PC-3 (cell line): ENCODE measurements around the gene SYNGR3. TPM values are rescaled to one million over a fixed set of nuclear protein-coding genes. Genes with fewer than 3 reads are reported as not detected.

ENCODE experiments used
- ATAC-seq: fragments of 200-7000 bp; cut with Tn5 transposase; 2 replicates; pipeline ENCODE4 v1.9.1; 2020; ENCODE audit warnings: mild to moderate bottlenecking, moderate library complexity
- BruUV-seq: library from RNA; stranded (reverse); fragments of 400-500 nt; replicated peaks from 2 replicates; lab custom pipeline; 2021; lab: Mats Ljungman, UMichigan
- CTCF ChIA-PET: fragments of 300-600 bp; sonication (Branson Sonifier 250); formaldehyde crosslinking; loops from one replicate; lab custom pipeline; 2022; ENCODE audit warnings: antibody characterized with exemption; lab: Charles Lee
- POLR2A ChIA-PET: fragments of 300-600 bp; sonication (Branson Sonifier 250); formaldehyde crosslinking; loops from one replicate; lab custom pipeline; 2022; ENCODE audit warnings: antibody characterized with exemption; ENCODE audit not compliant: unreplicated experiment; lab: Charles Lee
- DNase-seq: peaks from one replicate; pipeline ENCODE4 v3.0.0-alpha.2; 2015
- H2AFZ ChIP-seq: fragments of 300-600 bp; sonication (generic); 2 replicates; pipeline ENCODE4 v1.6.0; 2016; ENCODE audit warnings: antibody characterized with exemption, low read length
- H3F3A ChIP-seq: fragments of 300-600 bp; sonication (generic); one replicate; pipeline ENCODE4 v1.6.0; 2017; ENCODE audit warnings: antibody characterized with exemption, low read length, control low read depth, mild to moderate bottlenecking; ENCODE audit not compliant: unreplicated experiment
- H3K27ac ChIP-seq: fragments of 300-600 bp; sonication (generic); 2 replicates; pipeline ENCODE4 v1.5.1; 2016; ENCODE audit warnings: mild to moderate bottlenecking, low read length
- H3K27me3 ChIP-seq: fragments of 300-600 bp; sonication (generic); 2 replicates; pipeline ENCODE4 v1.6.1; 2016; ENCODE audit warnings: low read length, mixed read lengths
- H3K36me3 ChIP-seq: fragments of 300-600 bp; sonication (generic); 2 replicates; pipeline ENCODE4 v1.6.1; 2016; ENCODE audit warnings: low read depth, mixed run types, low read length, mixed read lengths
- H3K4me1 ChIP-seq: fragments of 300-600 bp; sonication (generic); 2 replicates; pipeline ENCODE4 v1.5.1; 2016; ENCODE audit warnings: low read length; ENCODE audit not compliant: insufficient read depth
- H3K4me2 ChIP-seq: fragments of 300-600 bp; sonication (generic); 2 replicates; pipeline ENCODE4 v1.6.0; 2016; ENCODE audit warnings: low read length
- H3K4me3 ChIP-seq: fragments of 300-600 bp; sonication (generic); 2 replicates; pipeline ENCODE4 v1.5.1; 2016; ENCODE audit warnings: mild to moderate bottlenecking, low read length, mixed read lengths
- H3K79me2 ChIP-seq: fragments of 300-600 bp; sonication (generic); 2 replicates; pipeline ENCODE4 v1.6.1; 2017; ENCODE audit warnings: low read length, mixed read lengths
- H3K9ac ChIP-seq: fragments of 300-600 bp; sonication (generic); 2 replicates; pipeline ENCODE4 v1.6.0; 2016; ENCODE audit warnings: mild to moderate bottlenecking, low read length
- H3K9me2 ChIP-seq: fragments of 300-600 bp; sonication (generic); replicated peaks from 2 replicates; pipeline ENCODE4 v1.6.1; 2016; ENCODE audit warnings: mixed run types, low read length, mixed read lengths
- H3K9me3 ChIP-seq: fragments of 300-600 bp; sonication (generic); 2 replicates; pipeline ENCODE4 v1.6.1; 2016; ENCODE audit warnings: low read length, mixed read lengths
- H4K20me1 ChIP-seq: fragments of 300-600 bp; sonication (generic); 2 replicates; pipeline ENCODE4 v1.6.1; 2016; ENCODE audit warnings: low read length, mixed read lengths
- EZH2 ChIP-seq: fragments of 300-600 bp; sonication (generic); IDR thresholded peaks from one replicate; pipeline ENCODE4 v1.6.1; 2017; ENCODE audit warnings: antibody characterized with exemption, mild to moderate bottlenecking, low read length; ENCODE audit not compliant: unreplicated experiment
- EZH2phosphoT487 ChIP-seq: fragments of 300-600 bp; sonication (generic); IDR thresholded peaks from 2 replicates; pipeline ENCODE4 v1.6.1; 2018; ENCODE audit warnings: mild to moderate bottlenecking, antibody characterized with exemption, low read length, borderline replicate concordance
- intact Hi-C: fragments of 100-400 bp; cut with micrococcal nuclease; formaldehyde crosslinking; loops from 2 replicates; pipeline ENCODE4 v1.9.0; 2023
- total RNA-seq: library from RNA; depleted of rRNA; stranded (reverse); fragments of >200 nt; gene quantifications from 2 replicates; pipeline ENCODE4 v1.2.3, GENCODE V29; 2014
- TF ChIP-seq, protein P1 (sequence below): fragments of 300-600 bp; sonication (generic); conservative IDR thresholded peaks from 2 replicates; pipeline ENCODE4 v1.5.1; 2017; ENCODE audit warnings: antibody characterized with exemption, low read depth, mild to moderate bottlenecking, low read length

The SYNGR3 gene
- total RNA-seq, 1 experiment from 2014 or later, result 1.5 TPM

DNA sequence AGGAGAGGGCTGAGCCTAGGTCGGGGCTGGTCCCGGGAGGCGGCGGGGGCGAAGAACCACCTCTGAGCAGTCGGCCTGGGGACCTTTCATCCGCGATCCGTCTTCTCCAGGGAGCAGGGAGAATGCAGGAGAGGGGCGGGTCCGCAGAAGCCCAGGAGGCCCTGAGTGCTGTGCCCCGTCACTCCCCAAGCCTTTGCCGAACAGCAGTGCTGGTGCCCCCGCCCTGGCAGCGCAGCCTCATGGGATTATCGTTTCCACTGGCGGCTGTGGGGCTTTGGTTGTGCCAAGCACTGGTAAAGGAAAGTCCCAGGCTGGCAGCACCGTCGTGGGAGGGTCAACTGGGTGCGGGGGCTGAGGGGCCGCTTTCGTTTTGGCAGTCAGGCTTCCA lies 17.3 kb upstream of the SYNGR3 start:
- no peaks in the 10 kb centered on the region for H3K27me3 ChIP-seq
- no peaks in the 10 kb centered on the region for H4K20me1 ChIP-seq
- H3K4me2 ChIP-seq, result peak overlapping the region; percentile 98
- peak overlapping the region; percentile 81 for H2AFZ ChIP-seq
- H3K79me2 ChIP-seq, result peaks cover 21% of the 10 kb centered on the region
- BruUV-seq, result no TSS peak
- H3K9ac ChIP-seq, result peak overlapping the region; percentile 92
- H3K9me3 ChIP-seq, result no peaks in the 10 kb centered on the region
- ATAC-seq (peak; percentile 42), DNase-seq (no peak)
- H3F3A ChIP-seq, result no peaks in the 10 kb centered on the region
- H3K9me2 ChIP-seq, result no peaks in the 10 kb centered on the region
- 0 out of 2 replicates have a peak overlapping the region, but pooled peaks have one; percentile 29 for H3K27ac ChIP-seq
- intact Hi-C loops, result no loop called here
- H3K4me1 ChIP-seq, result no peaks in the 10 kb centered on the region
- ChIA-PET POLR2A (no interaction called here), CTCF (no interaction called here)
- peak overlapping the region; percentile 95 for H3K4me3 ChIP-seq
- TF ChIP-seq, protein P1, sequence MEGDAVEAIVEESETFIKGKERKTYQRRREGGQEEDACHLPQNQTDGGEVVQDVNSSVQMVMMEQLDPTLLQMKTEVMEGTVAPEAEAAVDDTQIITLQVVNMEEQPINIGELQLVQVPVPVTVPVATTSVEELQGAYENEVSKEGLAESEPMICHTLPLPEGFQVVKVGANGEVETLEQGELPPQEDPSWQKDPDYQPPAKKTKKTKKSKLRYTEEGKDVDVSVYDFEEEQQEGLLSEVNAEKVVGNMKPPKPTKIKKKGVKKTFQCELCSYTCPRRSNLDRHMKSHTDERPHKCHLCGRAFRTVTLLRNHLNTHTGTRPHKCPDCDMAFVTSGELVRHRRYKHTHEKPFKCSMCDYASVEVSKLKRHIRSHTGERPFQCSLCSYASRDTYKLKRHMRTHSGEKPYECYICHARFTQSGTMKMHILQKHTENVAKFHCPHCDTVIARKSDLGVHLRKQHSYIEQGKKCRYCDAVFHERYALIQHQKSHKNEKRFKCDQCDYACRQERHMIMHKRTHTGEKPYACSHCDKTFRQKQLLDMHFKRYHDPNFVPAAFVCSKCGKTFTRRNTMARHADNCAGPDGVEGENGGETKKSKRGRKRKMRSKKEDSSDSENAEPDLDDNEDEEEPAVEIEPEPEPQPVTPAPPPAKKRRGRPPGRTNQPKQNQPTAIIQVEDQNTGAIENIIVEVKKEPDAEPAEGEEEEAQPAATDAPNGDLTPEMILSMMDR, result no peak
- TF ChIP-seq EZH2, result no peak
- TF ChIP-seq EZH2phosphoT487, result no peak
- H3K36me3 ChIP-seq, result no peaks in the 10 kb centered on the region

- no peaks in the 10 kb centered on the region for H4K20me1 ChIP-seq
- H2AFZ ChIP-seq, result no peak overlapping the region
- no peaks in the 10 kb centered on the region for H3K9me3 ChIP-seq
- H3K79me2 ChIP-seq, result peaks cover 21% of the 10 kb centered on the region
- H3K27me3 ChIP-seq, result no peaks in the 10 kb centered on the region
- no peak overlapping the region for H3K27ac ChIP-seq
- ATAC-seq, result no peak
- peak overlapping the region; percentile 98 for H3K4me2 ChIP-seq
- no peaks in the 10 kb centered on the region for H3F3A ChIP-seq
- TF ChIP-seq, protein P1, result no peak
- TF ChIP-seq EZH2phosphoT487 (no peak), EZH2 (no peak)
- no peaks in the 10 kb centered on the region for H3K9me2 ChIP-seq
- peaks cover under 1% of the 10 kb centered on the region; the same call in 1 of the 2 replicates for H3K4me1 ChIP-seq
- no peaks in the 10 kb centered on the region for H3K36me3 ChIP-seq
- DNase-seq, result no peak
- ChIA-PET CTCF (no interaction called here), POLR2A (no interaction called here)
- intact Hi-C loops, result no loop called here
- H3K9ac ChIP-seq, result no peak overlapping the region
- no TSS peak for BruUV-seq
- H3K4me3 ChIP-seq, result peak overlapping the region; percentile 95; the same call in 1 of the 2 replicates
Observed at GRCh38 chr16:1973461-1974156, 16.2 kb upstream of the SYNGR3 start.
